Measurements from ENCODE around the gene TFCP2L1.

DNA sequence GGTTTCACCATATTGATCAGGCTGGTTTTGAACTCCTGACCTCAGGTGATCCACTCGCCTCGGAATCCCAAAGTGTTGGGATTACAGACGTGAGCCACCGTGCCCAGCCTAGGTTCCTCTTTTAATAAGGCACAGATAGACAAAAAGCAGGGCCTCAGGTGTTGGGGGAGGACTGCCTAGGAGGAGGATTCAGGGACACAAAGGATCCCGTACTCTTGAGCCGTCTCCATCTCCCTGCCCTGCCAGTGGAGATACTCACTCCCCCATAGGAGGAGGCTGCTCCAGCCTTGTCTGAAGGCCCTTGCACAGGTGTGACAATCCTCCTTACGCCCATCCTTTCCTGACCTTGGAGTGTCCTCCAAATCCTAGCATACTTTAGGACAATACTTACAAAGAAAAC lies 32.0 kb upstream of the TFCP2L1 start:
- TF ChIP-seq, protein P1, sequence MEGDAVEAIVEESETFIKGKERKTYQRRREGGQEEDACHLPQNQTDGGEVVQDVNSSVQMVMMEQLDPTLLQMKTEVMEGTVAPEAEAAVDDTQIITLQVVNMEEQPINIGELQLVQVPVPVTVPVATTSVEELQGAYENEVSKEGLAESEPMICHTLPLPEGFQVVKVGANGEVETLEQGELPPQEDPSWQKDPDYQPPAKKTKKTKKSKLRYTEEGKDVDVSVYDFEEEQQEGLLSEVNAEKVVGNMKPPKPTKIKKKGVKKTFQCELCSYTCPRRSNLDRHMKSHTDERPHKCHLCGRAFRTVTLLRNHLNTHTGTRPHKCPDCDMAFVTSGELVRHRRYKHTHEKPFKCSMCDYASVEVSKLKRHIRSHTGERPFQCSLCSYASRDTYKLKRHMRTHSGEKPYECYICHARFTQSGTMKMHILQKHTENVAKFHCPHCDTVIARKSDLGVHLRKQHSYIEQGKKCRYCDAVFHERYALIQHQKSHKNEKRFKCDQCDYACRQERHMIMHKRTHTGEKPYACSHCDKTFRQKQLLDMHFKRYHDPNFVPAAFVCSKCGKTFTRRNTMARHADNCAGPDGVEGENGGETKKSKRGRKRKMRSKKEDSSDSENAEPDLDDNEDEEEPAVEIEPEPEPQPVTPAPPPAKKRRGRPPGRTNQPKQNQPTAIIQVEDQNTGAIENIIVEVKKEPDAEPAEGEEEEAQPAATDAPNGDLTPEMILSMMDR (IDR thresholded peaks at IDR 0.05; ENCODE audit: extremely low read depth in 1 of 2, insufficient read depth in 1 of 2, low read depth in 1 of 2, low read length in 2 of 2): no peak
- no peak for TF ChIP-seq EZH2 (IDR thresholded peaks at IDR 0.05; ENCODE audit: borderline replicate concordance, low read depth, low read length, severe bottlenecking)
- no peak for TF ChIP-seq POLR2A (IDR thresholded peaks at IDR 0.05; ENCODE audit: low read depth, low read length)
- TF ChIP-seq, protein P2, sequence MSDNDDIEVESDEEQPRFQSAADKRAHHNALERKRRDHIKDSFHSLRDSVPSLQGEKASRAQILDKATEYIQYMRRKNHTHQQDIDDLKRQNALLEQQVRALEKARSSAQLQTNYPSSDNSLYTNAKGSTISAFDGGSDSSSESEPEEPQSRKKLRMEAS (IDR thresholded peaks at IDR 0.05; ENCODE audit: insufficient read depth, insufficient read length): no peak

All from endothelial cell of umbilical vein (primary cell).